GM19395 (cell line): ENCODE measurements around the gene TMEM245.
A peak's percentile ranks its signal among the peaks of the same experiment; 100 is the strongest.
"Not testable (repeated sequence)": the region's sequence is repeated elsewhere in the genome, so short reads cannot be mapped to it uniquely, and the experiment has no call there.

Experiments
- ATAC-seq: cut with Tn5 transposase; IDR thresholded peaks from one replicate; pipeline ENCODE4 v1.9.1; 2021; ENCODE audit warnings: mild to moderate bottlenecking, moderate library complexity; ENCODE audit not compliant: unreplicated experiment

TMEM245 gene

DNA sequence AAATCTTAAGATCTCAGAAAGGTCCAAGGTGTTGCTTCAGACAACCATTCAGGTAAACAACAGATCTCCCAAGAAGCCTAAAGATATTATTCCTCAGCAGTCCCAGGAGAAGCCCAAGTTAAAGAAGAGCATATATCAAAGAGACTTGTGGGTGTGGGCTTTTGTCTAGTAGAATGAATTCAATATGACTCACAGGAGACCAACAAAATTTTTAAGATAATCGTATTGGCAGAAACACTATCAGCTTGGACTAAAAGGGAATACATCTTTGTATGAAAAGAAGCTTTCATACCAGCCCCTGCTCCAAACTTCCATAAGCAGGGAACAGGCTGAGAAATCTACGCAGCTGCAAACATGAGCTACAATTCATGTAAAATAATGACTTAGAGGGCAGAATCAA, 116.6 kb downstream of the TMEM245 start:
- no peak for ATAC-seq

DNA sequence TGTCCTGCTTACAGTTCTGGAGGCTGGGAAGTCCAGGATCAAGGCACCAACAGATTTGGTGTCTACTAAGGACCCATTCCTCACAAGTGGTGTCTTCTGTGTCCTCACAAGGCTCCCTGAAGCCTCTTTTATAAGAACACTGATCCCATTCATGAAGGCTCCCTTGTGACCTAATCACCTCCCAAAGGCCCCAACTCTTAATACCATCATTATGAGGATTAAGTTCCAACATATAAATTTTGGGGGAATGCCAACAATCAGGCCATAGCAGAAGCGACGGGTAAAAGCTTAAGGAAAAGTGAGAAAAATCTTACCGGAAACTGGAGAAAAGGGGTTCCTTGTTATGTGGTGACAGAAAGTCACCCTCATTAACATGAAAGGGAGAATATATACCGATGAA, 117.6 kb downstream of the TMEM245 start:
- no peak for ATAC-seq

DNA sequence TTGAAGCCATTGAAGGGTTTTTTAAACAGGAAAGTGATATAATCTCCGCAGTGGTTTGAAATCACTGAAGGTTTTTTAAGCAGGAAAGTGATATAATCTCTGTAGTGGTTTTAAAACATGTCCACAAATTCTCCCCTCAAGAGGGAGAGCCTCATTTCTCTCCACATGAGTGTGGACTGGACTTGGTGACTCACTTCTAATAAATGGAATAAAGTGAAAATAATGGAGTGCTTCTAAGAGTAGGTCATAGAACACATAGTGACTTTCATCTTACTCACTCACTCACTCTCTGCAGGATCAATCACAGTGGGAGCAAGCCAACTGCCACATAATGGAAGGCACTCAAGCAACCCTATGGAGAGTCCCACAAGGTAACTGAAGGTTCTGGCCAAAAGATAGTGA, 118.5 kb downstream of the TMEM245 start:
- ATAC-seq: no peak

DNA sequence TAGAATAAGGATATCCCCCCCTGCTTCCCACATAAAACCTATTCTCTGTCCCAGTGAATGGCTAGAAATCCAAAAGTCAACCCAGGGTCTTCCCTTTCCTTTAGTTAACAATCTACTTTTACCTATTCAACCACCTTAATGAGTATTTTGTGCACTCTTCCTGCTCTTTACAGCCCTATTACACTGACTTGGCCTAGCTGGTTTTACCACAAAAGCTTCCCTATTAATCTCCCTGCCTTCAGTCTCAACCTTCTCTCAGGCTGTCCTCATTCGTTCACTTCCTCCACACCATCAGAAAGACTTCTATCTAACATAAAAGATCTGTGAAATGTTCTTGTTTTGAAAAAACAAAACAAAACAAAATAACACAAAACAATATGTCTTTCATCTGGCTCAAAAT, 122.6 kb downstream of the TMEM245 start:
- ATAC-seq: no peak

DNA sequence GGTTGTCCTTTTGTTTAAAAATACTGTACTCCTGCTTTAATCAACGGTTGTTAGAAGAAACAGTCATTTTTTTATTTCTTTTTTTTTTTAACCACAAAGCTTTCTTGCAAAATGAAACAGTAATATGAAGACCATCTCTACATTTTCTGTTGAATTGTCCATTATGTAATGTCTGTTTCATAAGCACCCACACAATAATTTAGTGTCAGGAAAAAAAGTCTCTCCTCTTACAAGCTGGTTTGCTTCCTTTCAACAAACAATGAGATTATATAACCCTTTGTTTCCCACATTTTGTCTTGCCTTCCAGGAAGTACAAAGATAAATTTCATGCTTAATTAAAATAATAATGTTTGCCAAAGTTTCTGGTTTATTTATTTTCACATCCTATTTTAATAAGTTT, 123.1 kb downstream of the TMEM245 start:
- ATAC-seq: no peak

DNA sequence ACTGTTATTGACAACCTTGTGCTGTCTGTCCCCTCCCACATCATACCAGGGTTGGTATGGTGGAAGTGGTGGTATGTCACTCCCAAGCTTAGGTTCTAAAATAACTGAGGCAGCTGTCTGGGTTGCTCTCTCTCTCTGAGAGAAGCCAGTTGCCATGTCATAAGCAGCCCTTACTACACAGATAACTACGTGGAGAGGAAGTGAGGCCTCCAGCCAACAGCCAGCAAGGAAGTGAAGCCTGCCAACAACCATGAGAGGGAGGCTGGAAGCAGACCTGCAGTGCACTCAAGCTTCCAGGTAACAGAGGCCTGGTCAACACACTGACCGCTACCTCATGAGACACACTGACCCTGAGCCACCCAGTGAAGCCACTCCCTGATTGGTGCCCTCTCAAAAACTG, 125.1 kb downstream of the TMEM245 start:
- ATAC-seq: peak; percentile 94

DNA sequence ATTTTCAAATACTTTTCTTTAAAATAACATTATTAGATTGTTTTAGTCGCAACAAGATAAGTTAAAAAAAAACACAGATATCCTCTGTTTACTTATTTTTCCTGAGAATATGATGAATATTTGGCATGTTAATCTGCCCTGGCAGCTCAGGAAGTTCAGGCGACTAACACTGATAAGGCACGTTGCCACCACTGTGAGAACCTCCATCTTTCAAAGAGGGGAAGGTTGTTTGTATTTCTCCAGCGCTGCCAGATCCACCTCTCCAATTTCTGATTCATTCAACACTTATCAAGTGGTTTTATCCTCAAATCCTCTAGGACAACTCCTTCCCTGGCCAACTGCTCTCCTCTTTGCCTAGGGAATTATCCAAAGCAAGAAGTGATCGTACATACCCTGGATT, 128.3 kb downstream of the TMEM245 start:
- no peak for ATAC-seq

DNA sequence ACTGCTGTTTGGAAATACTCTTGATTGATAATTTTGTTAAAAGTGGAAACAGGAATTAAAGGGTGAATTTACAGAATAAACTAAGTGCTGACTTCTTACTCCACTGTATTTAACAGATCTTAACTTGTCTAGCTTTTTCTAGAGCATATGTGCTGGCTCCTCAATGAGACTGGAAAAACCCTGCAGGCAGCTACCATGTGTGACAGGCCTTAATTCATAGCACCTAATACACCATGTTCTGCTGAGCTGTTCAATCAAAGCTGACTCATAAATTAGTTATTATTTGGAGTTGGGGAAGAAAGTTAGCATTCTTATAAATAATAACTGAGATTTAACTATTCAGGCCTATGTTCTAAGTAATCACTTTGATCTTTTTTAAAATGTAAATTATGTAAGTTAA, 135.9 kb downstream of the TMEM245 start:
- ATAC-seq: no peak

DNA sequence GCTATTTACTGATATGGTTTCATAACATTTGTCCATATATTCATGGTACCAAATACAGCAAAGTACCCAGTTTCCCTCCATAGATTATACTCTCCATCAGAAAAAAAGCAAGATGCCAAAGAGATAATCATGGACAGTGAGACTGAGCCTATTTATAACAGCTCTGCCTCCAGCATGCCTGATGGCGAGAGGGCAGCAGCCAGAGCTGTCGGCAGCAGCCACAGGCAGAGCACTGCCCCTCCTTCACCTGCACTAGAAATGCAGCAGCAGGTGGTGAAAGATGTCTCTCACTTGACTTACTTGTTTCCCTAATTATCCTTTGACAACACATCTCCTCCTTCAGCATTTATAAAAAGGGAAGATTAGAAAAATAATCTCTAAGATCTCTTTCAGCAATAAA, 138.9 kb downstream of the TMEM245 start:
- ATAC-seq: no peak

DNA sequence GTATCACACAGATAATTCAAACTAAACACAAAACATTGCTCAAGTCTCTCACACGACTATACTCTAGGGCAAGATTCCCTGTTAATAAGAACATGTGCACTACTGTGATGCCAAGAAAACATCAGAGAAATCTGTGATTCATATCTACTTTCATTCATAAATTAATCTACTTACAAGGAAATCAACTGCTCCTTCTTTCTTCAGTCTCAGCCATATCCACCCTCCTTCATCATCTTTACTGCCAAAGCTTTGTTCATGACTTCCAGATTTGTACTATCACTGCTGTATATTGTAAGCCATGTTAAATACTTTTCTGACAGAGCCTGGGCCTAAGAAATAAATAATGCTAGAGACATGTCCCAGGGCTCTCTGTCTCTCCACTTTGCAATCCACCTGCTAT, 141.5 kb downstream of the TMEM245 start:
- no peak for ATAC-seq

DNA sequence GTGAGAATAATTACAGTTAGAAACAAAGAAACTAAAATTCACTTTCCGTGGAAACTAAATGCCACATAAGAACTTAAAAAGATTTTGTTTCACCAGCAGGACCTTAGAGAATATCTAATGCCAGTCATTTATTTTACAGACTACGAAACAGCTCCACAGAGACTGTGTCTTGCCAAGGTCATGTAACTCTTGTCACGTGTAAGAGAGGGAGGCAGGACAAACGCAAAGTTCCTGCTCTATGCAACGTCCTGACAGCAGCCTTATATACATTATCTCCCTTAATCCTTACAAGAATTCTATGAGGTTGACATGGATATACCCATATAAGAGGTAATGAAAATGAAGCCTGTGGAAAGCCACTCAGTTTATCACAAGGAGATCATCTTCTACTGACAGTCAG, 145.9 kb downstream of the TMEM245 start:
- no peak for ATAC-seq

DNA sequence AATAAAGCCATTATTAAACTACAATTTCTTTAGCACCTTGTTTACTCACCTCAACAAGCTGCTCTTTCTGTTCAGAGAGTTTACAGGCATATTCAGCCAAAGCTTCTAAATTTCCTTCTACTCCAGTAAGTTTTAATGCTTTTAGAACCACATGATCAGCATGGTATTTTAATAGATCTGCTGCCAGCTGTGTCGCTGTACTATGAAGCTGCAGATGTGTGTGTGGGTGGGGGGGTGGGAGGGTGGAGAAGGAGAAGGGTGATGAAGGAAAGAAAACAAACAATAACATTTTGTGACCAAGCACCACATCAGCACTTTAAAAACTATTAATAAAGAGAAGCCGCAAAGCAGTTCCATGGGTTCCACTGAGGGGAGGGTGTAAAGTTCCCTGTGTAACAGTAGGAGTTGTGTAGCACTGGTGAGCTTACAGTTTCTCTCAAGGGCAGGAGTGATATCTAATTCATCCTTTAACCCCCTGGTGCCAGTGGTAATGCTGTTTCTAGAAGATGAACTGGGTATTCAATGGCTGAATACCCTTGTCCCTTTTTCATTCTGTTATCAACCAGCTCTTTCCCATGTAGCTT, 147.0 kb downstream of the TMEM245 start:
- ATAC-seq: no peak

DNA sequence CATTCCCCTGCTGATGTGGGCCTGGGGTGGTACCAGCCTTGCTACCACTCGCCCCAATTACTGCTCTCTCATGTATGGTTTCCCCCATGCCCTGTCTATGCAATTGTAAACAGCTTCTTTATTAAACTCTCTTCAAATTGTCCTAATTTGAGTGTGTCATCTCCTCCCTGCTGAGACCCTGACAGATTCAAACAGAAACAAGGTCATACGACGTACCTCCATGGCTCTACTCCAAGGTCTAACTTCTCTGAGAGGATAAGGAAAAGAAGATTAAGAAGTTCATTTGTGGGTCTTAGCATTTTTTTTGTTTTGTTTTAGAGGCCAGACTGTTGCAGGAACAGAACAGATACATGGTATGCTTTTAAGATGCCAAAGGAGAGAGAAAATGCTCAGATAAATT, 147.6 kb downstream of the TMEM245 start:
- ATAC-seq: no peak

DNA sequence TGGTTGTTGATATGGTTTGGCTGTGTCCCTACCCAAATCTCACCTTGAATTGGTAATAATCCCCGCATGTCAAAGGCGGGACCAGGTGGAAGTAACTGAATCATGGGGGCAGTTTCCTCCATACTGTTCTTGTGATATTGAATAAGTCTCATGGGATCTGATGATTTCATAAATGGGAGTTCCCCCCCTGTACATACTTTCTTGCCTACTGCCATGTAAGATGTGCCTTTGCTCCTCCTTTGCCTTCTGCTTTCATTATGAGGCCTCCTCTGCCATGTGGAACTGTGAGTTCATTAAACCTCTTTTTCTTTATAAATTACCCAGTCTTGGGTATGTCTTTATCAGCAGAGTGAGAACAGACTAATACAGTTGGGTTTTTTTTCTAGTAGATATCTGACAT, 148.4 kb downstream of the TMEM245 start:
- ATAC-seq: not testable (repeated sequence)

DNA sequence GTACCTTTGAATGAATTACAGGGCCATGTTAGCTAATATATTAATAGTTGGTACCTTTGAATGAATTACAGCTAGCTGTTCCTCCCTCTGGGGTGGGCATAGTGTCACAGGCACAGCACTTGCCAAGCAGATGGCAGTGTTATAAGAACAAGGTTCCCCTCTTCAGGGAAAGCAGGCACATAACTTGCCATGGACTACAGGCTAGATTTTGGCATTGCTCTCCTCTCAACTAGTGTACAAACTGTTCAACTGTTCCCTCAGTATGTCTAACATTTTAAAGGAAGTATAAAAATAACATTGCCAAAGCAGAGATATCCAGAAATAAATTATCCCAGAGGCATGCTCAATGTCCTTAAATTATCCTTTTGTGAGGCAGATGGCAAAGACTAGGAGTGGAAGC, 151.8 kb downstream of the TMEM245 start:
- ATAC-seq: no peak
